ENCODE data around the gene FRRS1.
"Not testable (repeated sequence)": the region's sequence is repeated elsewhere in the genome, so short reads cannot be mapped to it uniquely, and the experiment has no call there.

The FRRS1 gene, protein sequence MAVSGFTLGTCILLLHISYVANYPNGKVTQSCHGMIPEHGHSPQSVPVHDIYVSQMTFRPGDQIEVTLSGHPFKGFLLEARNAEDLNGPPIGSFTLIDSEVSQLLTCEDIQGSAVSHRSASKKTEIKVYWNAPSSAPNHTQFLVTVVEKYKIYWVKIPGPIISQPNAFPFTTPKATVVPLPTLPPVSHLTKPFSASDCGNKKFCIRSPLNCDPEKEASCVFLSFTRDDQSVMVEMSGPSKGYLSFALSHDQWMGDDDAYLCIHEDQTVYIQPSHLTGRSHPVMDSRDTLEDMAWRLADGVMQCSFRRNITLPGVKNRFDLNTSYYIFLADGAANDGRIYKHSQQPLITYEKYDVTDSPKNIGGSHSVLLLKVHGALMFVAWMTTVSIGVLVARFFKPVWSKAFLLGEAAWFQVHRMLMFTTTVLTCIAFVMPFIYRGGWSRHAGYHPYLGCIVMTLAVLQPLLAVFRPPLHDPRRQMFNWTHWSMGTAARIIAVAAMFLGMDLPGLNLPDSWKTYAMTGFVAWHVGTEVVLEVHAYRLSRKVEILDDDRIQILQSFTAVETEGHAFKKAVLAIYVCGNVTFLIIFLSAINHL

DNA sequence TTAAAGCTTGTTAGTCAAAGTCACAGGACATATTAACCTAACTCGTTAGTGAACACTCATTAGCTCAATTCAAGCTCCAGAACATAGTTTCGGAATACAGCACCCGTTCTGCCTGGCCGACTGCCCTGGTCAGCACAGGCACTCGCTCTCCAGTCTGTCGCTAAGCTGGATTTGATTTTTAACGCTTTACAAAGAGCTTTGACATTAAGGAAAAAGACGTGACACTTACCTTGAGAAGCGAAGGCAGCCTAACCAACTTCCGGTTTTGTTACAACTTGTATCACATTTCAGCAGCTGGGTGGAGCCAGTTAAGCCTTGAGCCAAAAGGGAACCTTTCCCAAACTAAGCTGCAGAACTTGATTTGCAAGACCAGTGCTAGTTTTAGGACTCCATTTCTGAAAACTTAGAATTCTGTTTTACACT is at the start of gene FRRS1:
FRRS1 (minus strand) TSS at position 258 of the 423 bp plus-strand sequence. CDS start 17,867 bp downstream, outside the sequence.
- peak; percentile 56 for DNase-seq (ENCODE audit: low spot score)

- DNase-seq (ENCODE audit: low spot score) = no peak
These were observed 48.0 kb upstream of the FRRS1 start for GRCh38 chr1:99814373-99814900.

GRCh38 chr1:99811747-99812146 is 45.3 kb upstream of the FRRS1 start:
- DNase-seq (ENCODE audit: low spot score) = no peak

DNA sequence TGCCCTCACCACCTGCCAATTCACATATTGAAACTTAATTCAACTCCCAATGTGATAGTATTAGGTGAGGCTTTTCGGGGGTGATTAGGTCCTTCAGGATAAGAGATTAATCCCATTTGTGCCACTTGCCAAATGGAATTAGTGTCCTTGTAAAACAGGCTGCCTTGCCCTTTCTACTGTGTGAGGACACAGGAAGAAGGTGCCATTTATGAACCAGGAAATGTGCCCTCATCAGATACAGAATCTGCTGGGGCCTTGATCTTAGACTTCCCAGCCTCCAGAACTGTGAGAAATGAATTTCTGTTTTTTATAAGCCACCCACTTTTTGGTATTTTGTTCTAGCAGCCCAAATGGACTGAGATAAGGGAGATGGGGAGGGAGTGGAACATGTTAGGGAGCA is 44.6 kb upstream of the FRRS1 start:
- no peak for DNase-seq (ENCODE audit: low spot score)

GRCh38 chr1:99808391-99809115 is 42.1 kb upstream of the FRRS1 start:
- peak; percentile 76 for DNase-seq (ENCODE audit: low spot score)

DNA sequence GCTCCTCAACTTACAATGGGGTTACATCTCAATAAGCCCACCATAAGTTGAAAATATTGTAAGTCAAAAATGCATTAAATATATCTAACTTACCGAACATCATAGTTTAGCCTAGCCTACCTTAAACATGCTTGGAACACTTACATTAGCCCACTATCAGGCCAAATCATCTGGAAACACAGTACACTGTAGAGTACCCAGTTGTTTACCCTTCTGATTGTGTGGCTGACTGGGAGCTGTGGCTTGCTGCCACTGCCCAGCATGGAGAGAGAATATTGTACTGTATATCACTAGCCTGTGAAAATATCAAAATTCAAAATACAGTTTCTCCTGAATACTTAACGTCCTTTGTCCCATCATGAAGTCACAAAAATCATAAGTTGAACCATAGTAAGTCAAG is 40.4 kb upstream of the FRRS1 start:
- DNase-seq (ENCODE audit: low spot score) = no peak

- DNase-seq (ENCODE audit: low spot score) = no peak
These were observed 35.1 kb upstream of the FRRS1 start for GRCh38 chr1:99801584-99801983.

GRCh38 chr1:99793861-99794260 is 27.4 kb upstream of the FRRS1 start:
- not testable (repeated sequence) for DNase-seq (ENCODE audit: low spot score)

- no peak for DNase-seq (ENCODE audit: low spot score)
These were observed 23.3 kb upstream of the FRRS1 start for GRCh38 chr1:99789715-99790114.

- no peak for DNase-seq (ENCODE audit: low spot score)
These were observed 22.5 kb upstream of the FRRS1 start for GRCh38 chr1:99788896-99789295.

GRCh38 chr1:99786751-99787501 is 20.5 kb upstream of the FRRS1 start:
- no peak for DNase-seq (ENCODE audit: low spot score)

GRCh38 chr1:99784809-99785255 is 18.4 kb upstream of the FRRS1 start:
- DNase-seq (ENCODE audit: low spot score) = no peak

GRCh38 chr1:99784143-99784542 is 17.7 kb upstream of the FRRS1 start:
- no peak for DNase-seq (ENCODE audit: low spot score)

DNA sequence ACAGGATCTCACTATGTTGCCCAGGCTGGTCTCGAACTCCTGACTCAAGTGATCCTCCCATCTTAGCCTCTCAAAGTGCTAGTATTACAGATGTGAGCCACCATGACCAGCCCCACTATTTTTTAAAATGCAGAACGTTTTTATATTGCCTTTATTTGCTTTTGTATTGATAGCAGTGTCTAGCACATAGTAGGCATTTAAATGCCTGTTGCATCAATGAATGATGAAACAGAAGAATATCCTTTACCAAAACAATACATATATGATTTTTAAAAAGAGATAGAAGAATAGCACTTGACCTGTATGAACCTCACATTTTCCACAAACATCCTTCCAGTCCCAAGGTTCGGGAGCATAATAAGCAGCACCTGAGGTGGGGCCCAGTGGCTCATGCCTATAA is 16.5 kb upstream of the FRRS1 start:
- no peak for DNase-seq (ENCODE audit: low spot score)

GRCh38 chr1:99782397-99782796 is 16.0 kb upstream of the FRRS1 start:
- no peak for DNase-seq (ENCODE audit: low spot score)

GRCh38 chr1:99781798-99782197 is 15.4 kb upstream of the FRRS1 start:
- no peak for DNase-seq (ENCODE audit: low spot score)

DNA sequence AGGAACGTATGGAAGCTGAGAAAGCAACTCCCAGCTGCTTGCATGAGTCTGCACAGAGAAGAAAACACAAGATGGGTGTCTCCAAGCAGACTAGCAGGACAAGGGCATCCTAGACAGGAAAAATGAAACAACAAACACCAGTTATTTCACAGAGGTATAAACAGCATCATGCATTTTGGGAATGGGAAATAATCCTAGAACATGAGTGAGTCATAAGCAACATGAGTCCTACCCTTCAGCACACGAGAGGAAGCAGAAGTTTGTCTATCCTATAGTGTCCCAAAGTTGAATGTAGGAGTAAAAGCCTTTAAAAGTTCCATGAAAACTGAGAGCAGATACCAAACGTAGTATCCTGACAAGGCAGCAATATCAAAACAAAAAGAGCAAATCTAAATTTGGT is 11.3 kb upstream of the FRRS1 start:
- DNase-seq (ENCODE audit: low spot score) = no peak

DNA sequence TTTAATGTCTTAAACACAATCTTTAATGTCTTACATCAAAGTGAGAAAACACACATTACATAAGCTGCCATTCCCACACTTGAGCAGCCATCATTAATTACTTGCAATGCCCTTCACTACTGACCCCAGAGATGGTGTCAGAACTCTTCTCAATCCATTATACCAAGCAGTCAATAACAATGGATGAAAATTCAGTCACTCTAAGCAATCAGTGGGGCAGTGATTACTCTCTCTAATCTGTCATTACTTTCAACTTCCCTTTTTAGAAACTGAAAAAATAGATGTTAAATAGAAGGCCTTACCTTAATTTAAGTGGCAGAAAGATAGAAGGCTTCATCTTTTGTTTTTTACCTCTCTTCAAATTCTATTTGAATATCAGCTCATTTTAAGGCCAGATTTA is 9.7 kb upstream of the FRRS1 start:
- DNase-seq (ENCODE audit: low spot score) = no peak

- no peak for DNase-seq (ENCODE audit: low spot score)
These were observed 6.4 kb upstream of the FRRS1 start for GRCh38 chr1:99772809-99773208.

DNA sequence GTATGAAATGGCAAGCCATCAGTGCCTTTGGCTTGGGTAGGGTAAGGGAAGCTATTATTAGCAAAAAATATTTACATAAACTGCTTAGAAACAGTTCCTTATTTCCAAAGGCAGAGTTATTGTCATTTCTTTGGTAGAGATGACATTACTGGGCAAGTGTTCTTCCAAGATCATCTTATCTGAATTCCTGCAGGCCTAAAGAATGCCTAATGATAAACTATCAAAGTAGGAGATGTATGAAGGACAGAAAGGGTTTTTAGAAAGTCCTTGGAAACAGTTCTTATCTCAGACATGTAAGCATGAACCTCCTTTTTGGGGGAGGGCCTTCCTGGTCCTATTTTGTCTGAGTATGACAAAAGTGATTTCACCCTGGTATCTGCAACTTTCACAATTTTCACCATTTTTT is 5.1 kb upstream of the FRRS1 start:
- DNase-seq (ENCODE audit: low spot score) = no peak

DNA sequence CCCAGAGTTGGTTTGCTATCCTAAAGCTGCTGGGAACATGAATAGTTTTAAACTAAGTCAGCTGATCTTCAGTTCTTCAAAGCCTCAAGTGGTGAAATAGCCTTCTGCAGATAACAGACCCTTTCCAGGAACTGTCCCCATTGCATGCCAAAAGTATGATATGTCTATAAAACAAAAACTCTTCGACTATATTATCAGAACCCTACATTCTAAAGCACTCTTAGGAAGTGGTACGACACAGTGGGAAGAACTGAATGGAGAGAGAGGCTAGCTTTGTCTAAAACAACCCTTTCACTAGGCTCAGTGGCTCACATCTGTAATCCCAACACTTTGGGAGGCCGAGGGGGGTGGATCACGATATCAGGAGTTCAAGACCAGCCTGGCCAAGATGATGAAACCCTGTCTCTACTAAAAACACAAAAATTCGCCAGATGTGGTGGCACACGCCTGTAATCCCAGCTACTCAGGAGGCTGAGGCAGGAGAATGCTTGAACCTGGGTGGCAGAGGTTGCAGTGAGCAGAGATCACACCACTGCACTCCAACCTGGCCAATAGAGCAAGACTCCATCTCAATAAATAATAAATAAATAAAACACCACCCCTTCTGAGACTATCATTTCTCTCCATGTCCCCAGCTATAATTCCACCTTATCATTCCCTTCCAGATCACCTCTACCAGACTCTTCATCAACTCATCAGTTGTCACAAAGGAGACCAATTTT is 2.2 kb upstream of the FRRS1 start:
- no peak for DNase-seq (ENCODE audit: low spot score)
